ENCODE results near the gene RGS14.

RGS14 gene

DNA sequence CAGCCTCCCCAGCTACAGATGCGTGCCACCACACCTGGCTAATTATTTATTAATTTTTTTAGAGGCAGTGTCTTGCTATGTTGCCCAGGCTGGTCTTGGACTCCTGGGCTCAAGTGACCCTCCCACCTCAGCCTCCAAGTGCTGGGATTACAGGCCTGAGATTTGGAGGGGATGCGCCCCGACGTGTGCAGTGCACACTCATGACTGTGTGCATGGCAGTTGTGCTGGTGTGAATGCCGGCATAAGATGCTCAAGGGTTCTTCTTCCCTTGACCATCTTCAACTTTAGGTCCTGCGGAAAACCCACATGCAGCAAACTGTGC, 23.0 kb downstream of the RGS14 start:
- DNase-seq = no peak

GRCh38 chr5:177382423-177383029, 24.8 kb downstream of the RGS14 start:
- no peak for DNase-seq

DNA sequence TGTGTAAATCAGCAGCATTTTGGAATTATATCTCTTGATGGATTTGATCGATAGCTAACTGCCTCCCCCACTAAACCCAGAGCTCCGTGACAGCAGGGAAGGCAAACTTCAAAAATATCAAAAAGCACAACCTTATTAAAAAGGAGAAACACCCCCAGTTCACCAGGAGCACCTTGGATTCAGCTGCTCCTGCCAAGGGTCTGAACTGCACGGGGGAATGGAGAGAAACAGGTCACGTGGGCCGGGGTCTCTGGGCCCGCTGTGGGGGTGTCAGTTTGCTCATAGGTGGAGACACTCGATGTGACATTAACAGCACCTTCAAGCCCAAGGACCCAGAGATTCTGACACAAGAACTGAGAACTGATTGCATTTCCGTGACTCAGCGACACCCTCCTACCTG, 25.5 kb downstream of the RGS14 start:
- no peak for DNase-seq

GRCh38 chr5:177384134-177384533, 26.4 kb downstream of the RGS14 start, which contains the start of gene SLC34A1:
TSS of gene SLC34A1 (plus strand) at chr5:177384434. CDS start at chr5:177385742, 1,308 bp downstream.
- no peak for DNase-seq

GRCh38 chr5:177385720-177386119, 28.0 kb downstream of the RGS14 start:
- DNase-seq = no peak

DNA sequence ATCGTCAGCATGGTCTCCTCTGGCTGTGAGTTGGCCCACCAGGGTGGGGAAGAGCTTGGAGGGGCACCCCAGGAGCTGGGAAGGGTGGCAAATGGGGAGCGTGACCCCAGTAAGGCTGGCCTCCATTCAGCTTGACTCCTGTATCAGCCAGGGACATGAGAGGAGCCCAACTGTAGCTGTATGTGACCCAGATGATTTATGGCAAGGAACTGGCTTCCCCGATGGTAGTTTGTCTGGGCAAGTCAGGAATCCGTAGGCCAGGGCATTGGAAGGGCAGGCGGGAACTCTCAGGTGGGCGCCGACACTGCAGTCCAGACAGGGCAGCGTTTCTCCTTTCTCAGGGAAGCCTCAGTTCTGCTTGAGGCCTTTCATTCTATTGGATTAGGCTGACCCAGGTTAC, 28.8 kb downstream of the RGS14 start:
- no peak for DNase-seq

DNA sequence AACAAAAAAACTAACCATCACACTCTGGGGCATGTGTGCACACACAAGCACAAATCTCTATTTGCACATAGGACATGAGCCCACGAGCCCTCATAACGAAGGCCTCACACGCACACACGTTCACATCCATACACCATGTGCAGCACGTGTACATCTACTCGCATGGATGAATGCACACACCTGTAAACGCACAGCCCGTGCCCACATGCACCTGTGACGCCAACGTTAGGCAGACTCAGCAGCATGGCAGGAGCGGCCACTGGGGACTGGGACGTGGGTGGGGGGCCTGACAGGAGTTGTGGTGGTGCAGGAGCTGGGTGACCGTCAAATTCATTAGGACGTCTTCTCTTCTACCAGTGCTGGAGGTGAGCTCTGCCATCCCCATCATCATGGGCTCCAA, 29.7 kb downstream of the RGS14 start:
- DNase-seq = no peak

GRCh38 chr5:177388521-177389052, 30.9 kb downstream of the RGS14 start:
- DNase-seq = no peak

GRCh38 chr5:177389241-177390169, 31.8 kb downstream of the RGS14 start:
- no peak for DNase-seq

DNA sequence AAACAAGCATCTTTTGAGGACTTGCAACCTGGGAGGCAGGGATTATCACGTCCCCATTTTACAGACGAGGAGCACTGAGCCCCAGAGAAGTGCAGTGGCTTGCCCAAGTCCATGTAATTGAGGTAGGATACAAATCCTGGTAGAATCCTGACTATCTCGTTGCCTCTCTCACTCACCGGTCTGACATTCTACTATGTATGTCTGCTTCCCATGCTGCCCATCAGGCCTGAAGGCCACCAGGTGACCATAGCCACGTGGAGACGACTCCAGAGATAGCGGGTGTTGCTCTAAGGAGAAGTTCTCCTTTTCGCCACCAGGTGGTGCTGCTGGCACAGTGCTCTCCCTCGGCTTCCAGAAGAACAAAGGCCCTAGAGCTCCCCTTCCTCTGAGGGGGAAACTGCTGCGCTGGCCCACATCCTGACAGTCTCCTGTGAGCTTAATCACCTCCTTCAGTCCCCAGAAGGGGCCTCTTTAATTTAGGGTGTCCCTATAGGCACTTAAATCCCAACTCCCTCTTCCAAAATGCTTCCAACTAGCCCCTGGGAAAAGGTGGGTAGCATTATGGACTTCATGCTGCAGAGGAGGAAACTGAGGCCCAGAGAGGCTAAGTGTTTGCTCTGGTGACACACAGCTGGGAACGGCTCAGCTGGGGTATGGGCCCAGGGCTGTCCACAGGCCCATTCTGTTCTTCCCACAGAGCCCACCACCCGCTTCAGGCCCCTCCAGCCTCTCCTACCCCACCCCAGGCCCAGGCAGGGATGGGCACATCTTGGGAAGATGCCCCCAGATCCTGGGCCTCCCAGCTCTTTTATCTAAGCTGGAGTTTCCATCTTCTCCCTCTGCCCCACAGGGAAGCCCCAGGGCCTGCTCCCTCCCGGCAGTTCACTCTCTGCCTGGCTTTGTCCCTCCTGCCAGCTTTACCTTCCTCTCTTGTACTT, 32.9 kb downstream of the RGS14 start:
- DNase-seq = peak; percentile 20

GRCh38 chr5:177392765-177393164, 35.0 kb downstream of the RGS14 start:
- DNase-seq = no peak

- no peak for DNase-seq
Observed at GRCh38 chr5:177393206-177393765, 35.6 kb downstream of the RGS14 start.

DNA sequence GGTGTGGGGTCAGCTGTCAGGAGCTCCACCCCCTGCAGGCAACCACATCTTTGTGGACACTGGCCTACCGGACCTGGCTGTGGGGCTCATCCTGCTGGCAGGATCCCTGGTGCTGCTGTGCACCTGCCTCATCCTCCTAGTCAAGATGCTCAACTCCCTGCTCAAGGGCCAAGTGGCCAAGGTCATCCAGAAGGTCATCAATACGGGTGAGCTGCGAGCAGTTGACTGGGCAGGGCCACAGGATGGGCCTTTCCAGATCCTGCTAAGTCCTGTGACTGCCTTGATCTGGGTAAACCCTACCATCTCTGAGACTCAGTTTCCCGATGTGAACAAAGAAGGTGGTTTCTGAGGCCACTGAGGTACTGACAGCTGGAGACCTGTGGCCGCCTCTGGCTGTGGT, 36.3 kb downstream of the RGS14 start:
- no peak for DNase-seq

- no peak for DNase-seq
Observed at GRCh38 chr5:177396078-177396477, 38.4 kb downstream of the RGS14 start.

- no peak for DNase-seq
Observed at GRCh38 chr5:177396807-177397206, 39.1 kb downstream of the RGS14 start.

- DNase-seq = no peak
Observed at GRCh38 chr5:177397875-177398390, 40.2 kb downstream of the RGS14 start.

- DNase-seq = no peak
Observed at GRCh38 chr5:177399997-177400868, 42.5 kb downstream of the RGS14 start, which contains the start of gene PFN3. TSS of gene PFN3 (minus strand) at chr5:177400661. CDS start at chr5:177400576, 85 bp downstream.

- DNase-seq = peak; percentile 63
Observed at GRCh38 chr5:177402271-177403043, 44.7 kb downstream of the RGS14 start.

DNA sequence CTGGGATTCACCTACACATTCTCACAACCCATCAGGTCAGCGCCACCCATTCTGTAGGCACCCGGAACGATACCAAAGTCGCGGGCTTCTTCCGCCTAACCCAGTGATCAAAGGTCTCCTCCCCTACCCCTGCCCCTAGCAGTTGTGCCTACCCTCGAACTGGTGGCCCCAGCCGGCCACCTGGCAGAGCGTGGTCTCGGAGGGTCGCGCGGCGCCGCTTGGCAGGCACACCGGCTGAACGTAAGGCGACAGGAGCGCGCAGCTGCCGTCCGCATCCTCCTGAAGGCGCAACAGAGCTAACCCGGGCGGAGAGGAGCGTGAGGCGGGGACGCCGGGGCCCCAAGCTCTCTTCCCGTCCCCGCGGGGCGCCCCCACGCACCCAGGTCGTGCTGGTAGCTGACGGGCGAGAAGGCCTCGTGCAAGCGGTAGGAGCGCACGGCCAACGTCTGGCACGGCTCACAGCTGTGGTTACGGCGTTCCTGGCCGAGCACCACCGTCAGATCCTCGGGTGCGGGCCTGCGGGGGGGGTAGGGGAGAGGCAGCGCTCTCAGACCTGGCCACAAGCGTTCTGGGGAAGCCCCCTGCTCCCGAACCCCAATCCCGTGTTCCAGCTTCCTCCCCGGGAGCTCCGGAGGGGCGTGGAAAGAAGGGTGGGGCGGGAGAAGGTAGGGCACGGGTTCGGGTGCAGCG, 45.5 kb downstream of the RGS14 start:
- no peak for DNase-seq

Measured in NCI-H2171 (cell line).